Thyroid gland (tissue), 4 donors: ENCODE data around the gene FSTL1. TPM values are rescaled to one million over a fixed set of nuclear protein-coding genes. Genes with fewer than 3 reads are reported as not detected.

Experiments
- DNase-seq, 2 donors: peaks; one replicate each; pipeline ENCODE4 v3.0.0-alpha.2; 2019
- H3K27ac ChIP-seq, 3 donors: fragments of 200-600 bp; sonication (generic); 1 replicate in 2 of 3; 2 replicates in 1 of 3; pipeline ENCODE4 v1.5.1; 2016 to 2019; ENCODE audit warnings: mild to moderate bottlenecking in 1 of 3, moderate library complexity in 1 of 3
- H3K27me3 ChIP-seq: fragments of 200-600 bp; sonication (generic); one replicate; pipeline ENCODE4 v1.5.1; 2019
- H3K36me3 ChIP-seq, 2 donors: fragments of 200-600 bp; sonication (generic); one replicate each; pipeline ENCODE4 v1.5.1; 2016 to 2019
- H3K4me1 ChIP-seq, 2 donors: fragments of 200-600 bp; sonication (generic); one replicate each; pipeline ENCODE4 v1.5.1; 2017 to 2019
- H3K4me3 ChIP-seq, 3 donors: fragments of 200-600 bp; sonication (generic); replicated peaks in 1 of 3; 1 replicate in 2 of 3; 2 replicates in 1 of 3; pipeline ENCODE4 v1.5.1; 2016; ENCODE audit warnings: mild to moderate bottlenecking in 1 of 3
- H3K9me3 ChIP-seq: fragments of 200-600 bp; sonication (generic); one replicate; pipeline ENCODE4 v1.5.1; 2017
- POLR2A ChIP-seq, 2 donors: fragments of 450-650 bp; IDR thresholded peaks; one replicate each; pipeline ENCODE4 v1.6.1; 2017; ENCODE audit warnings: antibody characterized with exemption in 2 of 2, mild to moderate bottlenecking in 2 of 2, moderate library complexity in 1 of 2
- WGBS, 2 donors: methylation state at CpG; one replicate each; pipeline ENCODE4 v1.1.5; 2017; 5-methylcytosine and 5-hydroxymethylcytosine counted together
- intact Hi-C: fragments of 100-400 bp; cut with DNase I; formaldehyde crosslinking; loops from one replicate; pipeline ENCODE4 v1.15.1; 2023
- total RNA-seq, 4 donors: library from RNA; depleted of rRNA; stranded (reverse); fragments of >200 nt; gene quantifications; one replicate each; pipeline ENCODE4 v1.2.3, GENCODE V29; 2016
- TF ChIP-seq, protein P1 (sequence below), 6 experiments: fragments of 200-600 bp in 3 of 6; fragments of 450-650 bp in 3 of 6; sonication (generic) in 3 of 6; IDR thresholded peaks; one replicate each; pipeline ENCODE4 v1.5.1; 2016 to 2019; ENCODE audit warnings: antibody characterized with exemption in 6 of 6, mild to moderate bottlenecking in 2 of 6, inconsistent platforms in 1 of 6, moderate library complexity in 1 of 6

The FSTL1 gene
- total RNA-seq, 4 donors from 2014 or later, result 135 to 268 (median 228) TPM

DNA sequence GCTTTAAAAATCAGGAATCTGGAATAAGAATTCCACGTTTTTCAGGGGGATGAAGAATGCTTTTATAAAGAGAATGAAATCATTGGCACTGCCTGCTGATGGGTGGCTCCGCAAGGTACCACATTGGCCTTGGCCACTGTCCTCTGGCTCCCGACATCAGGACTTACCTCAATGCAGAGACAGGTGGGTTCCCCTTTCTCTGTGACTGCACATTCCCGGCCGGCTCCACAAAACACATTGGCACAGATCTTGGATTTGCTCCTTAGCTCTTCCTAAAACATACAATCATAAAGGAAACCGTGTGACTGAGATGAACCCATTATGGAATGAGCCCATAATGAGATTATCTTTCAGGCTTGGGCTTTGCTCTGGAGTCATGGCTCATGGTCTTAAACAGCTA, 35.0 kb downstream of the FSTL1 start:
- intact Hi-C loops, result loop anchor here (2.0 to 10.0 kb wide), 3 partner anchors 71 to 169 kb away; partner anchors contain the start of gene LRRC58

DNA sequence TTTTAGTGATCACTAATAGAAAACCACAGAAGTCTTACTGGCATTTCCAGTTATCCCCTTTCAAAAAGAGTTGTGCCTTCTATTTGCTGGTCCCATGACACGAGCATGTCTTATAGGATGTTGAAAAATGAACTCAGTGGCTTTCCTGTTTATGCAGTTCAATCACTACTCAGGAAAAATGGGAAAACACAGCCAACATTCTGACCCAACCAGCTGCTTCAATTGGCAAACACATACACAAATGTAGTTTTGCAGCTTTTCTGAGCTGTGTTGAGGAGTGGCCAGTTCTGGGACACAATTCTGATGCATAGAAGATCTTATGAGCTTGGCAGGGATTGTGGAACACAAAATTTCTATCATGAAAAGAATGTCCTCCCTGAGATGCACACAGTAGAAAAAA, 40.3 kb downstream of the FSTL1 start:
- H3K27me3 ChIP-seq, result no peaks in the 10 kb centered on the region
- no peaks in the 10 kb centered on the region for H3K4me1 ChIP-seq
- intact Hi-C loops, result loop anchor here (10.0 kb wide), 1 partner anchor 66 kb away; the partner anchor contains the start of gene LRRC58
- no peak overlapping the region for H3K27ac ChIP-seq
- peaks cover 48 to 62% of the 10 kb centered on the region in 2 donors for H3K36me3 ChIP-seq
- 76 to 84% methylated on average over 1 of the region's 1 CpG for WGBS, 2 donors
- no peak overlapping the region for H3K4me3 ChIP-seq
- no peak for DNase-seq
- TF ChIP-seq, protein P1, sequence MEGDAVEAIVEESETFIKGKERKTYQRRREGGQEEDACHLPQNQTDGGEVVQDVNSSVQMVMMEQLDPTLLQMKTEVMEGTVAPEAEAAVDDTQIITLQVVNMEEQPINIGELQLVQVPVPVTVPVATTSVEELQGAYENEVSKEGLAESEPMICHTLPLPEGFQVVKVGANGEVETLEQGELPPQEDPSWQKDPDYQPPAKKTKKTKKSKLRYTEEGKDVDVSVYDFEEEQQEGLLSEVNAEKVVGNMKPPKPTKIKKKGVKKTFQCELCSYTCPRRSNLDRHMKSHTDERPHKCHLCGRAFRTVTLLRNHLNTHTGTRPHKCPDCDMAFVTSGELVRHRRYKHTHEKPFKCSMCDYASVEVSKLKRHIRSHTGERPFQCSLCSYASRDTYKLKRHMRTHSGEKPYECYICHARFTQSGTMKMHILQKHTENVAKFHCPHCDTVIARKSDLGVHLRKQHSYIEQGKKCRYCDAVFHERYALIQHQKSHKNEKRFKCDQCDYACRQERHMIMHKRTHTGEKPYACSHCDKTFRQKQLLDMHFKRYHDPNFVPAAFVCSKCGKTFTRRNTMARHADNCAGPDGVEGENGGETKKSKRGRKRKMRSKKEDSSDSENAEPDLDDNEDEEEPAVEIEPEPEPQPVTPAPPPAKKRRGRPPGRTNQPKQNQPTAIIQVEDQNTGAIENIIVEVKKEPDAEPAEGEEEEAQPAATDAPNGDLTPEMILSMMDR (IDR thresholded peaks at IDR 0.05), result no peak
- no peak for TF ChIP-seq POLR2A (IDR thresholded peaks at IDR 0.05)
- no peaks in the 10 kb centered on the region for H3K9me3 ChIP-seq

More for the DNA sequence above, 35.0 kb downstream of the FSTL1 start:
- no peak for DNase-seq
- Histone ChIP-seq H3K27ac (no peak overlapping the region), H3K36me3 (peaks cover 8 to 17% of the 10 kb centered on the region in 2 donors), H3K27me3 (no peaks in the 10 kb centered on the region), H3K4me1 (peaks cover 8 to 19% of the 10 kb centered on the region in 2 donors), H3K4me3 (no peak overlapping the region), H3K9me3 (no peaks in the 10 kb centered on the region)
- 84 to 90% methylated on average over 5 to 6 of the region's 6 CpGs for WGBS, 2 donors
- TF ChIP-seq POLR2A (IDR thresholded peaks at IDR 0.05), result no peak
- TF ChIP-seq, protein P1 (IDR thresholded peaks at IDR 0.05), result no peak

GRCh38 chr3:120410116-120410515, 40.7 kb downstream of the FSTL1 start:
- H3K4me1 ChIP-seq, result no peaks in the 10 kb centered on the region
- peaks cover 52 to 67% of the 10 kb centered on the region in 2 donors for H3K36me3 ChIP-seq
- H3K27me3 ChIP-seq, result no peaks in the 10 kb centered on the region
- DNase-seq, result no peak
- WGBS, 2 donors, result 86 to 95% methylated on average over 3 of the region's 3 CpGs
- no peak overlapping the region for H3K4me3 ChIP-seq
- intact Hi-C loops, result loop anchor here (10.0 kb wide), 1 partner anchor 65 kb away; the partner anchor contains the start of gene LRRC58
- no peaks in the 10 kb centered on the region for H3K9me3 ChIP-seq
- H3K27ac ChIP-seq, result no peak overlapping the region
- no peak for TF ChIP-seq POLR2A (IDR thresholded peaks at IDR 0.05)
- TF ChIP-seq, protein P1 (IDR thresholded peaks at IDR 0.05), result no peak

DNA sequence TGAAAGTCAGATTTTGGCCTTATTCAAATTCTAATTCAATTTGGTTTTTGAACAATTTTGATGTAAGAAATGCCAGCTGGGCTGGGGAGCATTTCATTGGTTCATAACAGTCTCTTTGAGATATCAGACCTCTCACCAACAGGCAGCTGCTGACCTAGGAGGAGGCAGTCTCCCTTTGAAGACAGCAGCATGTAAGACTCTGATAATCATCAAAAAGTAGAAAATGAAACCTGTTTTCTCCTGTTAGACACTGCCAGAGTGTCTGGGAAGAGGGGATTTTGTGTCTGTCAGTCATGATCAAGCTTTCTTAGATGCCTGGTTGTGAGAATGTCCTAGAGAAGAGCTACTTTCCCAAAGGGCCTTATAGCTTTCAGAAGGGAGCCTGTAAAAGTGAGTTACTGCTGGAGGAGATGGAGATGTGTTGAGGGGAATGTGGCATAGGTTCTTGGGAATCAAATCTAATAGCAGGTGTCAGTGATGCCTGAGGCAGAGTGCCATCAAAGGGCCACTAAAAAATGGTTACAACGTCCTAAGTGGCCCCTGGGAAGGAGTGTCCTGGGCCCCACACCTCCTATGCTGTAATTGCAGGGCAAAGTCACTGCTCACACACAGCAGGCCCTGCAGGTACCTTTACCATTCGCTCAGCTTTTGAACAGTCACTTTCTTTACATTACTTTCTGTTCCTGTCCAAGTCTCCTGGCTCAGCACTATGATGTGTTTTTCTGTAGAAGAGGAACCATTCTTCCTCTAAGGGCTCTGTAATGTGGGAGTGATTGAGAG, 43.1 kb downstream of the FSTL1 start:
- Histone ChIP-seq H3K4me1 (no peaks in the 10 kb centered on the region), H3K27ac (no peak overlapping the region), H3K4me3 (no peak overlapping the region), H3K36me3 (peaks cover 65 to 79% of the 10 kb centered on the region in 2 donors), H3K9me3 (no peaks in the 10 kb centered on the region), H3K27me3 (no peaks in the 10 kb centered on the region)
- 71 to 76% methylated on average over 2 of the region's 2 CpGs for WGBS, 2 donors
- DNase-seq, result no peak
- TF ChIP-seq, protein P1 (IDR thresholded peaks at IDR 0.05), result no peak
- TF ChIP-seq POLR2A (IDR thresholded peaks at IDR 0.05), result no peak
- intact Hi-C loops, result no loop called here

GRCh38 chr3:120404876-120405275, 45.9 kb downstream of the FSTL1 start:
- 96 to 97% methylated on average over 3 of the region's 3 CpGs for WGBS, 2 donors
- intact Hi-C loops, result no loop called here
- H3K36me3 ChIP-seq, result peaks cover 74 to 88% of the 10 kb centered on the region in 2 donors

More at GRCh38 chr3:120404876-120405275, 45.9 kb downstream of the FSTL1 start:
- Histone ChIP-seq H3K9me3 (no peaks in the 10 kb centered on the region), H3K27me3 (no peaks in the 10 kb centered on the region), H3K4me3 (no peak overlapping the region), H3K4me1 (no peaks in the 10 kb centered on the region), H3K27ac (no peak overlapping the region)
- no peak for DNase-seq
- TF ChIP-seq POLR2A (IDR thresholded peaks at IDR 0.05), result no peak
- TF ChIP-seq, protein P1 (IDR thresholded peaks at IDR 0.05), result no peak
